ENCODE results near the gene ZAP70.

The ZAP70 gene

GRCh38 chr2:97713296-97714083 lies at the start of gene ZAP70:
Gene ZAP70, plus strand, starts transcription at chr2:97713576. Its CDS starts 10,461 bp downstream, at chr2:97724037.
- H3K4me3 ChIP-seq (ENCODE audit: low read depth, low read length) = no peak within 1 kb of the TSS
- DNase-seq (ENCODE audit: low read depth) = no peak
- TF ChIP-seq CTCF (IDR thresholded peaks at IDR 0.05; ENCODE audit: low read depth, low read length, missing control alignments) = no peak

GRCh38 chr2:97663626-97663961 lies 49.8 kb upstream of the ZAP70 start:
- DNase-seq (ENCODE audit: low read depth) = no peak
- no peak for TF ChIP-seq CTCF (IDR thresholded peaks at IDR 0.05; ENCODE audit: low read depth, low read length, missing control alignments)
- peak overlapping the region; percentile 70 for H3K4me3 ChIP-seq (ENCODE audit: low read depth, low read length)

GRCh38 chr2:97663962-97664635 lies 49.3 kb upstream of the ZAP70 start, which contains the start of gene ACTR1B:
Gene ACTR1B, minus strand, starts transcription at chr2:97664044. Its CDS starts 154 bp downstream, at chr2:97663890.
- H3K4me3 ChIP-seq (ENCODE audit: low read depth, low read length) = peak within 1 kb of the TSS; percentile 70
- no peak for TF ChIP-seq CTCF (IDR thresholded peaks at IDR 0.05; ENCODE audit: low read depth, low read length, missing control alignments)
- peak; percentile 96 for DNase-seq (ENCODE audit: low read depth)

- no peak for TF ChIP-seq CTCF (IDR thresholded peaks at IDR 0.05; ENCODE audit: low read depth, low read length, missing control alignments)
These were observed 48.8 kb upstream of the ZAP70 start for GRCh38 chr2:97664636-97664970.

GRCh38 chr2:97669448-97669847 lies 43.9 kb upstream of the ZAP70 start, which contains the start of gene C2orf92:
Gene C2orf92, plus strand, starts transcription at chr2:97669713. Its CDS starts 76 bp downstream, at chr2:97669789.
- no peak for TF ChIP-seq CTCF (IDR thresholded peaks at IDR 0.05; ENCODE audit: low read depth, low read length, missing control alignments)
- no peak for DNase-seq (ENCODE audit: low read depth)
- no peak within 1 kb of the TSS for H3K4me3 ChIP-seq (ENCODE audit: low read depth, low read length)

More at GRCh38 chr2:97664636-97664970, 48.8 kb upstream of the ZAP70 start:
- DNase-seq (ENCODE audit: low read depth) = no peak
- H3K4me3 ChIP-seq (ENCODE audit: low read depth, low read length) = peak overlapping the region; percentile 59

- DNase-seq (ENCODE audit: low read depth) = no peak
- TF ChIP-seq CTCF (IDR thresholded peaks at IDR 0.05; ENCODE audit: low read depth, low read length, missing control alignments) = no peak
These were observed 42.9 kb upstream of the ZAP70 start for GRCh38 chr2:97670471-97670870.

More at GRCh38 chr2:97670471-97670870, 42.9 kb upstream of the ZAP70 start:
- no peak overlapping the region for H3K4me3 ChIP-seq (ENCODE audit: low read depth, low read length)
